ENCODE results near the gene ASMT. TPM values are rescaled to one million over a fixed set of nuclear protein-coding genes. Genes with fewer than 3 reads are reported as not detected.

ASMT gene
- total and polyA plus RNA-seq, 2 of the 4 experiments (the other 2 are of a cell fraction) = not detected

DNA sequence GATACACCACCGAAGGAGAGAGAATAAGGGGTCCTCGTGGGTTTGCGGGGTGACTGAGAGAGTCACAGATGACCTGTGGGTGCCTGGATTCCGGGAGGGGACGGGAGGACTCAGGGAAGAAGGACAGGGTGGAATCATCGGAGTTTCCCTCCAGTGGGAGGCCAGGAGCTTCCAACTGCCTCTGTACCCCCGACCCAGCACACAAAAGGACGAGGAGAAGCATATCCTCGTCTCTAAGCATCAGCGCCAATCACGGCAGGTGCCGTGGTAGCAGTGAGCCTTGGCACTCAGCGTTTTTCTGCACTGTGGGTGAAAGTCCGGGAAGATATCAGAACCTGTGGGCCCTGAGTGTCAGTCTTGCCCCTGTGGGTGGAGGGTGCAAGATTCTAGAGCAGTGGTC lies 62.0 kb downstream of the ASMT start:
- H2AFZ ChIP-seq (replicated peaks; ENCODE audit: low read length, poor library complexity) = no peak overlapping the region
- H4K8ac ChIP-seq (ENCODE audit: low read depth in 2 of 2, low read length in 2 of 2) = no peak overlapping the region
- no peaks in the 10 kb centered on the region for H3K9me1 ChIP-seq (ENCODE audit: insufficient read depth, low read length)
- ChIA-PET CTCF (no interaction called here), POLR2A (ENCODE audit: unreplicated experiment) (no interaction called here)
- H3K4me2 ChIP-seq (ENCODE audit: low read depth, low read length) = no peak overlapping the region
- 52% methylated on average over 7 of the region's 14 CpGs; no CpG with 5 or more reads in 1 of the 2 experiments for WGBS, 2 experiments (ENCODE audit: extremely low coverage in 2 of 2, insufficient read length in 1 of 2)
- H3K56ac ChIP-seq (ENCODE audit: extremely low read depth, insufficient read depth, low read length) = no peak overlapping the region
- BruUV-seq (replicated peaks) = no TSS peak
- H4K5ac ChIP-seq (ENCODE audit: low read depth, low read length) = no peak overlapping the region
- in situ Hi-C loops (cut with MboI; ENCODE audit: low sequenced_read_pairs) (no loop called here), dilution Hi-C loops (cut with HindIII; ENCODE audit: low sequenced_read_pairs, unreplicated experiment) (no loop called here), intact Hi-C loops (cut with micrococcal nuclease) (no loop called here)
- no peak overlapping the region for H3K23ac ChIP-seq (ENCODE audit: low read depth, low read length)
- ATAC-seq (ENCODE audit: low read depth) (no peak), DNase-seq (no peak)
- H2BK20ac ChIP-seq (ENCODE audit: low read depth, low read length) = no peak overlapping the region
- H3K36me3 ChIP-seq (ENCODE audit: control insufficient read depth, insufficient read depth, low read length) = no peaks in the 10 kb centered on the region
- H3K79me1 ChIP-seq (ENCODE audit: low read depth in 1 of 2, low read length in 2 of 2) = no peaks in the 10 kb centered on the region
- H3K18ac ChIP-seq (ENCODE audit: low read depth, low read length) = no peak overlapping the region
- H2BK5ac ChIP-seq (ENCODE audit: low read depth, low read length, poor library complexity, severe bottlenecking) = no peak overlapping the region
- TF ChIP-seq RAD21 (IDR thresholded peaks at IDR 0.05; ENCODE audit: low read length) (no peak), MXI1 (IDR thresholded peaks at IDR 0.05; ENCODE audit: borderline replicate concordance, low read depth, low read length) (no peak), FOS (IDR thresholded peaks at IDR 0.05; ENCODE audit: low read depth, low read length) (no peak), CEBPB (IDR thresholded peaks at IDR 0.05; ENCODE audit: low read depth, low read length) (no peak), POLR2A (IDR thresholded peaks at IDR 0.05; ENCODE audit: low read depth, low read length) (no peak), CHD1 (IDR thresholded peaks at IDR 0.05; ENCODE audit: low read depth, low read length) (no peak), MAZ (IDR thresholded peaks at IDR 0.05; ENCODE audit: borderline replicate concordance, low read depth, low read length) (no peak), RCOR1 (IDR thresholded peaks at IDR 0.05; ENCODE audit: insufficient replicate concordance, low read length) (no peak), NFE2L2 (IDR thresholded peaks at IDR 0.05; ENCODE audit: low read depth, low read length) (no peak), MAFK (IDR thresholded peaks at IDR 0.05; ENCODE audit: low read depth, low read length) (no peak)
- TF ChIP-seq, protein P1, sequence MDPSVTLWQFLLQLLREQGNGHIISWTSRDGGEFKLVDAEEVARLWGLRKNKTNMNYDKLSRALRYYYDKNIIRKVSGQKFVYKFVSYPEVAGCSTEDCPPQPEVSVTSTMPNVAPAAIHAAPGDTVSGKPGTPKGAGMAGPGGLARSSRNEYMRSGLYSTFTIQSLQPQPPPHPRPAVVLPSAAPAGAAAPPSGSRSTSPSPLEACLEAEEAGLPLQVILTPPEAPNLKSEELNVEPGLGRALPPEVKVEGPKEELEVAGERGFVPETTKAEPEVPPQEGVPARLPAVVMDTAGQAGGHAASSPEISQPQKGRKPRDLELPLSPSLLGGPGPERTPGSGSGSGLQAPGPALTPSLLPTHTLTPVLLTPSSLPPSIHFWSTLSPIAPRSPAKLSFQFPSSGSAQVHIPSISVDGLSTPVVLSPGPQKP (IDR thresholded peaks at IDR 0.05; ENCODE audit: borderline replicate concordance, low read depth, low read length) = no peak
- H3K27me3 ChIP-seq (ENCODE audit: control insufficient read depth, insufficient read depth, low read length) = no peaks in the 10 kb centered on the region
- H2AK9ac ChIP-seq (replicated peaks; ENCODE audit: low read depth, low read length, poor library complexity) = no peak overlapping the region
- no peak overlapping the region for H3K9ac ChIP-seq (ENCODE audit: low read depth, low read length)
- no peaks in the 10 kb centered on the region for H4K20me1 ChIP-seq (ENCODE audit: insufficient read depth, low read length)
- no peak overlapping the region for H2AK5ac ChIP-seq (ENCODE audit: low read depth, low read length)
- no peak overlapping the region for H3K4me3 ChIP-seq (ENCODE audit: insufficient read depth, low read depth, low read length)
- H3K4me1 ChIP-seq (ENCODE audit: control insufficient read depth, insufficient read depth, low read length) = no peaks in the 10 kb centered on the region
- H3K4ac ChIP-seq (ENCODE audit: low read depth, low read length) = no peak overlapping the region
- H3K27ac ChIP-seq (ENCODE audit: insufficient read depth, low read length) = no peak overlapping the region
- no peak overlapping the region for H2BK15ac ChIP-seq (ENCODE audit: low read depth, low read length)
- H4K91ac ChIP-seq (ENCODE audit: insufficient read depth, low read depth, low read length) = no peak overlapping the region
- no peak overlapping the region for H3K14ac ChIP-seq (replicated peaks; ENCODE audit: low read depth, low read length)
- peaks cover 13% of the 10 kb centered on the region; the same call in 1 of the 2 replicates for H3K9me3 ChIP-seq (ENCODE audit: control insufficient read depth, insufficient read depth, low read length)
- H2BK120ac ChIP-seq (ENCODE audit: low read depth, low read length) = no peak overlapping the region

All from IMR-90 (cell line).